Epidermal melanocyte (primary cell): ENCODE results near the gene REXO4.

Experiments
- DNase-seq: peaks from one replicate; pipeline ENCODE4 v3.0.0; 2011; ENCODE audit warnings: low spot score; ENCODE audit not compliant: insufficient read length

Gene REXO4

GRCh38 chr9:133369422-133369821, 48.4 kb downstream of the REXO4 start:
- no peak for DNase-seq

- DNase-seq, result no peak
Measured at GRCh38 chr9:133368249-133368881, 49.4 kb downstream of the REXO4 start.

DNA sequence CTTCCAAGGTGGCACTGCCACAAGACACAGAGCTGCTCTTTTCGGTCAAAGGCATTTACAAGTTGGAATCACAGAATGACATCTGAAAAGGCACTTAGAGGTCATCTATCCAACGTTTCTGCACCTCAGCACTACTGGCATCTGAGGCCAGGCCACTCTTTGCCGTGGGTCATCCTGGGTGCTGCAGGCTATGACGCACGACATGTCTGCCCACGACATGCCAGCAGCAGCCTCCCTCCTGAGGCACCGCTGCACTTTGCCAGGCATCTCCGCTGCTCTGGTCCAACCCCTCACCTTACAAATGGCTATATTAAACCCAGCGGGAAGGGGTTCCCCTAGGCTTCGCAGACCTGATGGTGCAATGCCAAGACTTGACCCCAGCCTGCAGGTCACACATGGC, 50.0 kb downstream of the REXO4 start:
- no peak for DNase-seq

DNA sequence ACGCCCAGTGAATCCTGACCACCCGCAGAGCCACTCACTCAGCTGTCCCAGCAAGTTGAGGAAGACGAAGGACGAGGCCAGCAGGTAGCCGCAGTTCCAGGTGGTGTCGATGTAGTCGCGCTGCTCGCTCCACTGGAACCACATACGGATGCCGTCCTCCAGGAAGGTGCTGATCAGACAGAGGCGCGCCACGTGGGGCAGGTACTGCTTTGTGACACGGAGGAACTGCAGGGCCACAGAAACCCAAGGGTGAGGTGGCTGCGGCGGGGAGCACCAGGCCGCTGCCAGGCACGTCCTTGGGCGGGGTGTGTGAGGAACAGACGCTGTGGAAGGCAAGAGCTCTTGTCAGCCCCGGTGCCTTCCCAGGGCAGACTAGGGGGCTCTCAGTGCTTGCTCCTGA, 50.6 kb downstream of the REXO4 start:
- no peak for DNase-seq

DNA sequence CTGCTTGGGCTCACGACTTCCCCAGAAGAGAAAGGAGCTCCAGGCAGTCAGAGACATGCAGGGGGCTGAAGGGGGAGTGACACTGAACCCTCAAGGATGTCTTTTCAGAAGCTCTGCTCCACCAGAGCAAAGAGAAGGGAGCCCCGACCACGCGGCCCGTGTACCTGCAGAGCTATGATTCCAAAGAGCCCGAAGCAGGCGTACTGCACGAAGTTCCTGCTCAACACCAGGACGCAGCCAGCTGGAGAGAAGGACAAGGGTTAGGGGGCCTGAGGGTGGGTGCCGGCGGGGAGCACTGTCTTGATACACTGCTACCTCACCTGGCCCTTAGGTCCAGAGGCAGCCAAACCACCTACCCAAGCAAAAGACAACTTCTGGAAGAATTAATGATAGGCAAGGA, 51.4 kb downstream of the REXO4 start:
- DNase-seq, result no peak

DNA sequence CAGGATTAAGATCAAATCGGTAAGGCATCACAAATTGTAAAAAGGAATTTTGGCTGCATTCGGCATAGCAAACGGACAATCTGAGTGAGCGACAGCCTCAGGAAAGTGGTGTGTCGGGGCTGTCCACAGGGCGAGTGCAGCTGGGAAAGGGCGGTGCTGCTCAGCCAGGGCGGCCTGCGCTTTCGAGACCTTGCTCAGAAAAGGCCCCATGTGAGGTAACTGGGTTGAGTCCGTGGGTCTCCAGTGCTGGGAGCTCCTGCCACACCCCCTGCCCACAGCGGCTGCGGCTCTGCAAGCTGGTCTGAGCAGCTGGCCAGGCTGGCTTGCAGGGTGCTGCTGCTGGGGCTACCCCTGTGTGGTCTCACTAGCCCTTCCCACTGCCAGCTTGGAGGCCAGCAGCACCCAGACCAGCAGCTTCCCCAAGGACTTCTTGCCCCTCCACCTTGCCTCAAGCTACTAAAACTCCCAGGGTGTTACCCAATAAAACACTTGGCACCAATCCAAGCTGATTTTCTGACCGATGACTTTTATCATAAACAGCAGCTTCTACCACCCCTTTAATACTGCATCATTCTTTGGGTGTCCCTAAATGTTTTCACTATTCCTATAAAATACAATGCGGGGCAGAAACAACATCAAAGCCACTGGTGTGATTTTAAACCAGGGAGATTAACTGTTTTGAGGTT, 55.3 kb downstream of the REXO4 start:
- DNase-seq, result no peak

DNA sequence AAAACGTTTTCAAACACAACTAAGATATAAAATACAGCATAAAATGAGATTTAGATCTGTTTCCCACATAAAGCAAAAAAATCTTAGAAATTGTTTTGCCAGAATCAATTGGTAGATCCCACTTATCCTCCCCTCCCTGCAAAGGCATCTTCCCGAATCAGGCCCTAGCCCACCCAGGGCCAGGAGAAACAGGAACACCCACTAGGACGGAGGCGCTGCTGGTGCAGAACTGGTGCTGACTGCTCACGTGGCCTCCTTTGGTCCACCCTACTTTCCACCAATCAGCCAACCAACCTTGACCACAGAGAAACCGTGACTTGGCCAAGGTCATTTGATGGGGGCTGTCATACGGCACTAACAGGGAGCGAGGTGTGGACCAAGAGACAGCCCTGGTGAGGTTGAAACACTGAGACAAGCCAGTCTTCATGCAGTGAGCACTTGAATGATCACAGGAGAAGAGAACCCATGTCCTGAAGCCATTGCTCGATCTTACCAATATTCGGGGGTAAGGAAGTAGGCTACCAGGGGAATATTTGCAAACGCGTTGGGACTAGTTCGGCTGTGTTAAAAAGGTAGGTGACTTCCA, 56.2 kb downstream of the REXO4 start:
- no peak for DNase-seq

- DNase-seq, result no peak
Measured at GRCh38 chr9:133360400-133361393, 57.1 kb downstream of the REXO4 start.

DNA sequence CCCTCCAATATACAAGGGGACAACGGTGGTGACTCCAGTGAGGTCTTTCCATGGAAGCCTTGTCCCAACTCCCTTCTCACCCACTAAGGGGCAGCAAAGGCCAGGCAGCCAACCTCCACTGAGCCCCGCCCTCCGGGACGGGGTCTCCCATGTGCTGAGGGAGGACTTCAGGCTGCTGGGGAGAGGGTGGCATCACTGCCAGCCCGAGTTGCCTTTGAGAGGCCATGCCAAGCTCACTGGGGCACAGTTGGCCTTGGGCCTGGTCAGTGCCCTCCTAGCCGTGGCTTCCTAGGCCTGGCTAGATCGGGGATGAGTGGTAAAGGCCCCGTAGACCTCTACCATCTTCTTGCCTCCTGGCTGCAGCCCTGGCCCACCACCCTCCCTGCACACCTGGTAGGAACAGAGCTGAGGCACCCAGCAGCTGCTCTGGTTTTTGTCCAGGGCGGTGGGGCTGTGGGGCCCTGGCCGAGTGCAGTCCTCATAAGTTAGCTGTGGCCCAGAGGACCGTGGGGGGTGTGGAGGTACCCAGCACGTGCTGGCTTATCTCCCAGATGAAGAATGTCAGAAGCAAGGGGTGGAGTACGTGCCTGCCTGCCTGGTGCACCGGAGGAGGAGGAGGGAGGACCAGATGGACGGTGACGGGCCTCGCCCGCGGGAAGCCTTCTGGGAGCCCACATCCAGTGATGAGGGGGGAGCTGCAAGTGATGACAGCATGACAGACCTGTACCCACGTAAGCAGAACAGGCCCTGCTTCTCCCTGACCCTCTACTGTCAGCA, 58.2 kb downstream of the REXO4 start:
- DNase-seq, result no peak

GRCh38 chr9:133357656-133358055, 60.2 kb downstream of the REXO4 start:
- DNase-seq, result no peak

DNA sequence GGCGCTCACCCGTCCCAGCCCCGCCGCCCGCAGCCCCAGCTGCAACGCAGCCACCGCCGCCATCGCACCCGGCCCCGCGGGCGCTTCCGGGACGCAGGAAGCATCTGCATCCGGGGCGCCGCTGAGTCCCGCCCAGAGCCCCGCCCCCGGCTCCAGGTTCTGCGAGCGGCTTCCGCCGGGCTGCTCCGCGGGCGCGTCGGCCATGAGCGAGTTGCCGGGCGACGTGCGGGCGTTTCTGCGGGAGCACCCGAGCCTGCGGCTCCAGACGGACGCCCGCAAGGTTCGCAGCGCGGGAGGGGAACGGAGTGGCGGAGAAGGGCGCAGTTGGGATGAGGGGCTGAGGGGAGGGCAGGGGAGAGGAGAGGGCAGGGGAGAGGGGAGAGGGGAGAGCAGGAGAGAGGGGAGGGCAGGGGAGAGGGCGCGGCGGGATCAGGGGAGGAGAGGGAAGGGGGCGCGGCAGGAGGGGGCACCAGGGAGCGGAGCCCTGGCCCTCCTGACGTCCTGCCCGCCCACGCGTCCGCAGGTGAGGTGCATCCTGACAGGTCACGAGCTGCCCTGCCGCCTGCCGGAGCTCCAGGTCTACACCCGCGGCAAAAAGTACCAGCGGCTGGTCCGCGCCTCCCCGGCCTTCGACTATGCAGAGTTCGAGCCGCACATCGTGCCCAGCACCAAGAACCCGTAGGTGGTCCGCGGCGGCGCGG, 61.3 kb downstream of the REXO4 start, which contains the start of the genes SURF1 and SURF2:
Gene SURF1 (minus strand): TSS at position 97 of the 701 bp plus-strand sequence. CDS start 34 bp downstream, at position 63.
Gene SURF2 (plus strand): TSS at position 160 of the 701 bp plus-strand sequence. CDS start 43 bp downstream, at position 203.
- DNase-seq, result peak; percentile 85
